ENCODE data around the gene PITPNM2.

Gene PITPNM2

DNA sequence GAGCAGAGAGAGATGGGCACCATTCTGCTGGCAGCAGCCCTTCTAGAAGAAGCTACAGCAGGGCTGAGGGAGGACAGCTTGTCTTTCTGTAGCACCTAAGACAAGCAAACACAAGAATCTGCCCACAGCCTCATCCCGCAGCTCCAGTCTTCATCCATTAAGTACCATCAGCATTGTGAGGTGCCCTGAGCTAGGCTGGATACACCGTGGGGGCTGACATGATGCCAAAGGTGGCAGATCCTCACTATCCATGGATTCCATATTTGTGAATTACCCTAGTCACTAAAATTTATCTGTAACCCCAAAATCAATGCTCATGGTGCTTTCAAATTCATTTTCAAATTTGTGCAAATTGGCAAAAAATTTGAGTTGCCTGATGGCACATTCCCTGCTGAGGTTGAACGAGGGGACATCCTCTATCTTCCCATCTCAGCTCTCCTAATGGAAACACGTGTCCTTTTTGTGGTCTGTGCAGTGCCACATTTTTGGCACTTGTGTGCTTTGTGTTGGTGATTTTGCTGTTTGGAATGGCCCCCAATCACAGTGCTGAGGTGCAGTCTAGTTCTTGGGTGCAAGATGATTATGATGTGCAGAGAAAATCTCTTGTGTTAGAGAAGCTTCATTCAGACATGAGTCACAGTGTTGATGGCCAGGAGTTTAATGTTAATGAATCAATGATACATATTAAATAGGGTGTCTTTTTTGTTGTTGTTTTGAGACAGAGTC lies 7.0 kb downstream of the PITPNM2 start:
- DNase-seq = no peak

DNA sequence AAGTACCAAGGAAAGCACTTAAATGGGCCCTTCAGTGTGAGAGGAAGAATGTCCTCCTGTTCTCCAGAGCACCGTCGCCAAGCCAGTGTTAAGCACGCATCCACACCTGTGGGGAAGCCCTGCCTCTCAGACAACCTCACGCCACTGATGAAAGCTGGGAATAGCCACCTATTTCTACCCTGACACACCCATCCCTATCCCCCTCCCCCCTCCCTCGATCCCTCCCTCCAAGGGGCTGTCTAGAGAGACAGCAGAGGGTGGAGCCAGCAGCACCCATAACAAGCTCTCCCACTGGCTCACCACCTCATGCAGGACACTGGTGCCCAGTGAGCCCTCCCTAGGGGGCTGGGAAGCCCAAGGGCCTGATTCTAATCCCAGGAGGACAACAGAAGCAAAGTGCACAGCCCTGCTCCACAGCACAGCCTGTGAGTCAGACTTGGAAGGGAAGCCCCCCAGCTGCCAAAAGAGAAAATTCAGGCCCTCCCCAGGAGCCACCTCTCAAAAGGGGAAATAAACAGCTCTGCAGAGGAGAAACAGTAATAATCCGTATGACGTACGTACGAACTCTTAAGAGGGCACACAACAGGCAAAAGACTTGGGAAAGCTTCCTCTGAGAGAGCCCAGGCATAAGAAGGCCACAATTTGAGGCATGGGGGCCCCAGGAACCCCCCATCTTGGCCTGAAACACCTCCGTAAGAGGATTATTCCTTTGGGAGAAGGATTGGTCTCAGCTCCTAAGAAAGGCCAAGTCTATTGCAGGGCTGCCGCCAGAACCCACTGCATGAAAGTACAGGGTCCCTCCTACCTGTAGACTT lies 7.8 kb downstream of the PITPNM2 start:
- DNase-seq = peak; percentile 94

DNA sequence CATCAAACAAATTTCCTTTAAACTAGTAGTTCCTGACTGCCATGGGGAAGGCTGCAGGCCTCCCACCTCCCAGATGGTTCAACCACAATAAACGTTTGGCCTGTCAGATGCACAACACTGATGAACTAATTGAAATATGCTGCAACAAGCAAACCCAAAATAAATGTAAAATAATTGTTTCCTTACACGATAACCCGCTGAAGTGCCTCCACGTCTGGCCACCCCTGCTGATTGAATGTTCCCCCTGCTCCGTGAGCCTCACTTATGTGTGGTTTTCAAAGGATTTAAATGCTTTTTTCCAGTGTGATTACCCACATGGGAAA lies 8.4 kb downstream of the PITPNM2 start:
- DNase-seq = peak in 1 of 2 experiments; percentile 26

DNA sequence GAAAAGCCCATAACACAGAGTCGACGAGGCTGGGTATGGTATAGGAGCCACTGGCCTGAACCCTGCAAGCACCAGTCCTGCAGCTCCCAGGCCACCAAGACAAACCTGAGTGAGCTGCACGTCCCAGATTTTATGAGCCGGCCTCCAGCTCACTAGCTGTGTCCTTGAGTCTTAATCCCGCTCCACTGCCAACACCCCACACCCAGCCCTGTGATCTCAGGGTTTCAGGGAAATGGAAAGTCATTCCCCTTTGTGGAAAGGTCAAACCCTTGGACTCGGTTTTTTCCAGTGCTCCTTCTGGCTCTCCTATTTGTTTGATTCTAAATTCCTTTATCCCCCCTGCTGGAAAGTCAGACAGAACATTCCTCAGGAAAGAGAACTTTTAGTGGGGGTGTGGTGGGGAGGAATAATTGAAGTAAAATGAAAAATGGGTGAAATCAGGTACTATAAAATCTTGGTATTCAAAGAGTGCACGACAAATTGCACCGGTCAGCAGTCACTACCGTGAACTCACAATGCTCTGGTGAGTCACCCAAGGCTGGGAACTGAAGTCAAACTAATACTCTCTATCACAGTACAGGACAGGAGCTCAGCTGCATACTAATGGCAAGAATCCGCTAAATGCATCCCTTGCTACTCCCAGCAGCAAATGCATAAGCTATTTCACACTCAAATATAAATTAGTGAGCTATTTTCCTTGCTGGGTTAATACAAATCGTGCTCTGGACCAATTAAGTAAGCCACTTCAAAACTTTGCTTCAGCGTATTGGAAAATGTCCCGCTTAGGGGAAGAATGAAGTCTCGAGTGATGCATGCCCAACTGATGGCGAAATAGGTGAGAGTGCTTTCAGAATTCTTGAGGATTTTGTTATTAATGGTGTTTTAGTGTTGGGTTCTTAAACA lies 9.0 kb downstream of the PITPNM2 start:
- DNase-seq = no peak

DNA sequence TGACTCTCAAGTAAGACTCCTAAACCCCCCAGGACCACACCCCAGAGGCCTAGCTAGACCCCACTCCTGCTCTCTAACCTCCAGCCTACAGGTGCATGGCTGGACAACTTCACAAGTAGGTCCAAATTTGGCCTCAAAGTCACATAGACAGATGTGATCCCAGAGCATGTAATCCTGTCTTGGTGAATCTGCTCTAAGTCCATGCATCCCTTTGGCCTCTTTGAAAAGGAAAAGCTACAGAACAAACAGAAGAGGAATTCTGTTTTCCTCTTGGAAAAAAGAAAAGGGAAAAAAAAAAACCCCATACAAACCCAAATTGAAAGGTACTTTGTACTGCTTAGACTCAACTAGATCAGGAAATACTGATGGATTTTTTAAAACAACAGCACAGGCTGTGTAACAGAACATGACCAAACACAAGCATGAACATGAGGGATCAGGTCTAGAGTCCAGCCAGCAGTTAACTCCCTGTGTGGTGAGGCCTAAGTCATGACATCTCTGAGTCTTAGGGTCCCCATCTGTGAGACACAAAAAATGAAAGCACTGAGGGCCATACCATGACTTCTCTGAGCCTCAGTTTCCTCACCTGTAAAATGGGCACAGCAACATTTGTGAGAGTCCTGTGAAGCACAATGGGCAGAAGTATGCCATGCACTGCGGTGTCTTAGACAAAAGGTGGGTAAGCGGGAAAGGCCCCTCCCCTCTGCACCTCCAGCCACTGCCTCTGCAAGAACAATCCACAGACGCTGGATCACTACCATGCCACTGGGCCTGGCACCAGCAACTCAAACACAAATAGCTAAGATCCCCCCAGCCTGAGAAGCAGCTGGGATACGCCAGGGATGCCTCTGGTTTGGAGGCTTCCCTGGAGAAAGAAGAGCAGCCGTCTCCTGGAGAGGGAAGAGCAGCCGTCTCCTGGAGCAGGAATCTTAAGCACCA lies 9.9 kb downstream of the PITPNM2 start:
- DNase-seq = no peak

DNA sequence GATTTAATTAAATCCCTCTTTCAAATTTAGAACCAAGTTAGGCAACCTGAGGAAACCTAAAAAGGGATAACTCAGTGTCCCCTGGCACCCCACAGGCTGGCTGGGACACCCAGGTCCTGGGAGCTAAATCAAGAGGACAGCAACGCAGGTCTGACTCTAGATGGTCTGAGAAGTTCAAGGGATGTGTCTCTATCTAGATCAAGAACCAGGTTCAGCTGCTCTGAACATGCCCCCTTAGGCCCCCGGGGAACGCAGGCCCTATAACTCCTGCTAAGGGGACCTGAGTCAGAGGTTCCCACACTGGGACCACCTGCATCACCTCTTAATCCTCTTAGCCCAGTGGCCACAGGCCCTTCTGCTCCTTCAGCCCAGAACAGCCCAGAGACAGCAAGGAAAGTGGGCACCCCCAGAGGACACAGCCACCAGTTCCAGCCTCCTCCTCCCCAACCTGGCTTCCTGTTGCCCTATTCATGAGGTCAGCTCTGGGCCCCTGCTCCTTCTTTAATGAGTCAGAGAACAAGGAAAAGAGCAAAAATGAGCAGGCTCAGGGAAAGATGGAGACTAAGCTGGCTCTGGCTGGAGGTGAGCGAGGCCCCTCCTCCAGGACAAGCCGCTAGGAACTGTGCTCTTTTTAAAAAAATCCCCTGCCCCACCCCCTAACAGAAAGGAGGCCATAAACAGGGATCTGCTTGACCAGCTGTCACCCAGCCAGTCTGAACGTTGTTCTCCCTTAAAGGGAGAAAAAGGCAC lies 10.8 kb downstream of the PITPNM2 start:
- no peak for DNase-seq

DNA sequence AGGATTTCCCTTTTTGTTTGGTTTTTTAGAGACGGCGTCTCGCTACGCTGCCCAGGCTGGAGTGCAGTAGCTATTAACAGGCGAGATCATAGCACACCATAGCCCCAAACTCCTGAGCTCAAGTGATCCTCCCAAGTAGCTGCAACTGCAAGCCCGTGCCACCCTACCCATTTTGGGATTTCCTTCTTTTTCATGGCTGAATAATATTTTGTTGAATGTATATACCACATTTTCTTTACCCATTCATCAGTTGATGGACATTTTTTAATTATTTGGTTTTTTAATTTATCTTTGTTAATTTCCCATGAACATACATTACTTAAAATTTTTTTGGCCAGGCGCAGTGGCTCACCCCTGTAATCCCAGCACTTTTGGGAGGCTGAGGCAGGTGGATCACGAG lies 15.2 kb downstream of the PITPNM2 start:
- DNase-seq = no peak

DNA sequence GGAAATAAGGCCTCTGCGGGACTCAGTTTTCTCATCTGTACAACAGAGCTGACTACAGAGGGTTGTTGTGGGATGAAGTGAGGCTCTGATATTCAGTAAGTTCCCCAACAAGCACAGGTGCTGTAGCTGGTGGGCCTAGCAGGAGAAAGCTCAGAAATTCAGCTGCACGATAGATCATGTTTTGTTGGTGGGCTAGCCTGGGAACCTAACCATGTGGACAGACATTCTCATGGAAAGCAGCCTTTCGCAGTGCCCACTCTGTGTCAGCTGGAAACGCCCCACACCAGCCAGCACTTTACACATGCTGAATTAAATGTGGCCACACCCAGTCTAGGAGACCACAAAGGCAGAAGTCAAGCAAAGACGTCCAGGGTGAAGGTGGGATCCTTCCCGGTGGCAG lies 16.1 kb downstream of the PITPNM2 start:
- no peak for DNase-seq

DNA sequence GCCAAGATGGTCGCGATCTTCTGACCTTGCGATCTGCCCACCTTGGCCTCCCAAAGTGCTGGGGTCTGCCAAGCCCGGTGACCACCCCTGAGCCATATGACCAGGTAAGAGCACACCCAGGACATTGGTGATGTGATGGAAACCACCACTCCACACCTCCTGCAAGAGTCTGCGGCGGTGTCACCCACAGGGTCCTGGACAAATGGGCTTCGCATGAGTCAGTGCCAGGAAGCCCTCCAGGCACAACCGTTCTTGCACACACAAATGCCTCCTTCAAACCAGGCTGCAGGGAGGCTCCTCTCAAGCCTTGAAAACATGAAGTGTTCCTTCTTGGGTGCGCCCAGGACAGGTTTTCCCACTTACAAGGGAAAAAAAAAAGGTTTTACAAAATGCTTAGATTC lies 16.6 kb downstream of the PITPNM2 start:
- DNase-seq = no peak

DNA sequence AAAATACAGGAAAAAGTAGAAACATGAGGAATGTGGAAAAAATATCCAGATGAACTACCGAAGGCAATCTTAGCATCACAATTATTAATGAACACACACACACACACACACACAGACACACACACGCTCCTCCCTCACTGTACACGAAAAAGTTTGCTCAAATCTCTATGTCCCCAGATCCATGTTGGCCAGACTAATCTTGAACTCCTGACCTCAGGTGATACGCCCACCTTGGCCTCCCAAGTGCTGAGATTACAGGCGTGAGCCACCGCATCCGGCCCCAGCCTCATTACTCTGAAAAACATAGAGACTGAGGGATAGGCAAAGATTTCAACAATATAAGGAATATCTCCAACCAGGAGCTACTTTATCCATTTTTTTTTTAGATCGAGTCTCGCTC lies 17.2 kb downstream of the PITPNM2 start:
- no peak for DNase-seq

DNA sequence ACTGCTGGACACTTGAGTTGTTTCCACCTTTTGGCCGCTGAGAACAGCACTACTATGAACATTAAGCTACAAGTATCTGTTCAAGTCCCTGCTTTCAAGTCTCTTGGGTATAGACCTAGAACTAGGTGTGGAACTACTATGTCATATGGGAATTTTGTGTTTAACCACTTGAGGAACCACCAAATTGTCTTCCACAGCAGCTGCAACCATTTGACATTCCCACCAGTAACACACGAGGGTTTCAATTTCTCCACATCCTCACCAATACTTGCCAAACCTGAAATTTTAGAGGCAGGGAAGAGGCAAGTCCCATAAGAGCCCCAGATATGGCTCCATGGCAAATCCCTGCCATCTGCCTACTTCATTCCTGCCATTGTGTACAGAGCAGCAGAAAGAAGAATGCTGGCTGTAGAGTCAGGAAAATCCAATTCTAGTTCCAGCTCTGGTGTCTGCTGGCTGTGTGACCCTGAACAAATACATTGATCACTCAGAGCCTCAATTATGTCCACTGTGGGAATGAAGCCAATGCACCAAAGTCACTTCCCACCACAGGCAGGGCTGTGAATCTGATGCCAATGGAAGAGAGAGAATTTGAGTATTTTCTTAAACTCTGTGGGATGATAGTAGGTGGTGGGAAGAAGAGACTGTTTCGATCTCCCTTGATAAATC lies 17.8 kb downstream of the PITPNM2 start:
- no peak for DNase-seq

DNA sequence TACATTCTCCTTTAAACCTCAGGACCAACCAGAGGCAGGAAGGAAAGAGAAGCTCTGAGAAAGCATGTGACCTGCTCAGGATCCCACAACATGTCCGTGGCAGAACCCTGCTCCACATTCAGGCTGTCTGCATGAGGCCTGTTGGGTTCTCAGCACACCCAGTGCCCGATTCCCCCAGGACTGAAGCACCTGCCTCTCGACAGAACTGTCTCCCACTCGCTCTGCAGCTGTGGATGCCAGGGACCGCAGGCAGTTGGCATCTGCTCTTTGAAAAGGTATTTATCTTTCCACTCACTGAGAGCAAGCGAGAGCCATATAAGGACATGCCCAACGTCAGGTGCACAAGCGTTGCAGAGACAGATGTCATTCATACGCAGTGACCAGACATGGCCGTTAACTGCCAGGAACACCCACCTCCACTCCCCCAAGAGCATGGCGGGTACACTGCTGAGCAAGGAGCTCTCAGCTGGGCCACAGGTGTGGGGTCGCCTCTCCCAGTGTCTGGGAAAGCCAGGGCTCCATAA lies 18.9 kb downstream of the PITPNM2 start:
- DNase-seq = peak; percentile 8 to 24

DNA sequence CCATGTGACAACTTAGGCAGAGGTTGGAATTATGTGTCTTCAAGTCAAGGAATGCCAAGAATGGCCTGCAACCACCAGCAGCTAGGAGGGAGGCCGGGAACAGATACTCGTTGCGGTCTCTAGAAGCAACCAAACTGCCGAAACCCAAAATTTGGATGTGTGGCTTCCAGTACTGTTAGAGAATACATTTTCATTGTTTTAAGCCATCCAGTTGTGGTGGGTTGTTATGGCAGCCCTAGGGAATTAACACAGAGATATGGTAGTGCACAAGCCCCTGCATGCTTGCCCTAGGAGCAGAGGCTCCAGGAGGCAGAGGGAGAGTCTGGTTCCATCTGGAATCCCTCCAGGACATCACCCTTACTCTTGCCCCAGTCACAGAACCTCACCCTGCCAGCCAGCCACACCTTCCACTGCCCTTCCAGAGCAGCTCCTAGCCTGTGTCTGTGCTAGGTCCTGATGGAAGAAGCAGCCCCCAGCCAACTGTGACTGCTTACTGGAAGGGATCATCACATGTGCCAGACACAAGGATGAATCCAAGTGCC lies 19.5 kb downstream of the PITPNM2 start:
- no peak for DNase-seq

DNA sequence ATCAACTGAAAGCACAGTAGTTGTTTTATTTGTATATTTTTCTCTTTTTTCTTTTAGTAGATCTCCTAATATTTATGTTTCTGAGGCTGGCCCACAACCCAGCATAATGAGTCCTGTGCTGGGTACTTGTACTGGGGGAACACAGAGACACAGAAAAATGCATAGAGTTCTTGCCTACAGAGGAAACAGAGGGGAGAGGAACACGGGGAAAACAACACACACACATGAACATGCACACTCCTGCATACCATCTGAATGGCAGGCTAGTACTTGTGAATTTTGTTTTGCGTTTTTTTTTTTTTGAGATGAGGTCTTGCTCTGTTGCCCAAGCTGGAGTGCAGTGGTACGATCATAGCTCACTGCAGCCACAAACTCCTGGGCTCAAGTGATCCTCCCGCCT lies 21.3 kb downstream of the PITPNM2 start:
- DNase-seq = no peak

DNA sequence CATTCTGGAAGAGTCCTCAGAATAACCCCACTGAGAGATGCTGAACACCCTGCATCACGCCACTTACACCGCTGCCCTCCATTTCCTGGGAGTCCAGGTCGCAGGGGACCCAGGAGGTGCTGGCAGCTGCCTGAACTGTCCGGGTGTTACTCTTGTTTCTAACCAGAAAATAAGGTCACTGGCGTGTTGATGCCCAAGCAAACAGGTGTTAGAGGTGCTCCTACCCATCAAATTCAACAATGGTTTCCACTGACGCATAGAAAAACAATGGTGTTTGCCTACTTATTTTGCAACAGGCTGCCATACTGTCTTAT lies 23.8 kb downstream of the PITPNM2 start:
- no peak for DNase-seq

DNA sequence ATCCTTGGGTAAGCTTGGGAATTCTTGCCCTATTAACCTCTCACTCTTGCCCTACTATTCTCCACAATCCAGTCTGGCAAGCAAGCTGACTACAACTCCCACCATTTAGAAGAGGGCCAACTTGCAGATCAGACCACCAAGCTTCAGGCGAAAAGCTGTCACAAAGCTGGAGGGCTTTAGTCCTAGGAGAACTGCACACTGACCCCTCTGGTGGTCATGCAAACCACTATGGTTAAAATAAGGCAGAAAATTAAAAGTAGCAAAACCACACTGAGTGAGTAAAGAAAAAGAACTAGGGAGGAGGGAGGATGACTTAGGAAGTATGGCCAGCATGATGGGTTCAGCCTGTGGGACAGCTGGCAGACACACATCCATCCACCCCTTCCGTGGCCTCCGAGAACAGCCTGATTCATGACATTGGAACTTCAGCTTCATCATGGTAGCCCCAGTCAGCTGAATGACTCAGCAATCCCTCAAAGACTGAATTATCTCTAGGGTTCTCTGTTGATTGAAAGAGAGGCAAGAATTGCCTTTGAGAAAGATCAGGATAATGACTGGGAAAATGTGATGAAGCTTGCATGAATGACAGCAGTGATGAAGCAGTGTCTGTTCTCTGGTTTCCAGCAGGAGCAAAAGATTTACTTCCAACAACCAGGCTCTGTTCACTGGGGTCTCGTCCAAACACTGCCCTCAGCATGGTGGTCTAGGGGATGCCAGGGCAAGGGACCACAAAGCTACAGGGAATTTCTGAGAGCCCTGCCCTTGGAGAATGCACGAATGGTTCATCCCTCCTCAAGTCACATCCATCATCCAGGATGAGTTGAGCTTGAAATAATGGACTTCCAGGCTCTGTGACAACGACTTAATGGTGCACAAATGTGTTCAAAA lies 24.4 kb downstream of the PITPNM2 start:
- DNase-seq = no peak

DNA sequence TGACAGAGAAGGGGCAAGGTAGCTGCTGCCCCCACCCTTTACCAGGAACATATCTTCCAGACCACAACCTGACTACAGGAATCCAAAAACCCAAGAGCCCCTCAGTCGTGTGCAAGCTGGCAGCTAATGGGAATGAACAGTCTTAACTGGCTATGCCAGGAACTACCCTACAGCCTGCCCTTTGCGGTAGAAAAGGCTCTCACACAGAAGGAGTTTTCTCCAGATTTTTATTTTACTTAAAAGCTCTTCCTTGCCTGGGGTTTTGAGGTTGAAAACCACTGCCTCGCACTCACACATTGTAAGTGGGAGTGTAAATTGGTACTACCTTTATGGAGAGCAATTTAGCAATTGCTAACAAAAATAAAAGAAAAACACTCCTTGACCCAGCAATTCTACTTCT lies 28.3 kb downstream of the PITPNM2 start:
- DNase-seq = no peak

DNA sequence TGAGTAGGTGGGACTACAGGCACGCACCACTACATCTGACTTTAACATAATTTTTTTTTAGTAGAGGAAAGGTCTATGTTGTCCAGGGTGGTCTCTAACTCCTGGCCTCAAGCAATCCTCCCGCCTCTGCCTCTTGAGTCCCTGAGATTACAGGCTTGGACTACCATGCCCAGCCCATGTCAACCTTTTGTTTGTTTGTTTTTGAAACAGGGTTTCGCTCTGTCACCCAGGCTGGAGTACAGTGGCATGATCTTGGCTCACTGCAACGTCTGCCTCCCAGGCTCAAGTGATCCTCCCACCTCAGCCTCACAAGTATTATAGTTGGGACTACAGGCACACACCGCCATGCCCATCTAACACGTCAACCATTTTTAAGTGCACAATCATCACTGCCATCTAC lies 29.2 kb downstream of the PITPNM2 start:
- DNase-seq = no peak

DNA sequence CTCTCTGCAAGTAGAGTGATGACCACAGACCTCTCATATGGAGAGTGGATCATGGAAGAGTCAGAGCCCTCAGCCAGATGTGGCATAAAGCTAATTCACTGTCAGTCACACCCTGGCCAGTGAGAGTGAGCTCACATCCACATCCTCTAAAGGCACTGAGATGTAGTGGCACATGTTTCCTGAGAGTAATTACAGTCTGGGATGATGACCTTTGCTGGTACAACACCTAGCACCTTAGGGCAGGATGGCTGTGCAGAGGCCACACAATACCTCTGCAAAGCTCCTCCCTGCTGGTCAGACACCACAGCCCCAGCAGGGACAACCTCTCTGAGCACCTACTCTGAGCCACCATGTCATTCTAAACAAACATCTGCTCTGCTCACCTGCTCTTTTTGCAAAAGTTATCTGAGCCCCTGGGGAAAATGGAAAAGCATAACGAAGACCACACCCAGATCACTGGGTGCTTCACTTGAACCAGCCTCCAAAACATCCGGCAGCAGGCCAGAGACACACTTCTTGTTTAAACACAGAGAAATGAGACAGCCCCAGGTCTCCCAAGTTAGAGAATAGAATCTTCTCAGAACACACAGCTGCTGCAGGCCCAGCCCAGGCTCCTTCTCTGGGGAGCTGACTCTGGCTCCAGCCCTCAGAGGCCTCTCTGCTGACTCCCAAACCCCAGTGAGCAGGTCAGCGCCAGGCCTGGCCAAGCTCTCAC lies 30.3 kb downstream of the PITPNM2 start:
- DNase-seq = no peak
